ENCODE measurements around the gene ZMIZ1. TPM values are rescaled to one million over a fixed set of nuclear protein-coding genes. Genes with fewer than 3 reads are reported as not detected.

The ZMIZ1 gene
- total RNA-seq, 1 donor from 2014 or later: 84.7 TPM

- no peak for TF ChIP-seq CTCF (IDR thresholded peaks at IDR 0.05)
- H3K4me1 ChIP-seq: no peaks in the 10 kb centered on the region
- DNase-seq (no peak), ATAC-seq (no peak)
- H3K27me3 ChIP-seq: no peaks in the 10 kb centered on the region
- H3K36me3 ChIP-seq: peaks cover 100% of the 10 kb centered on the region
- no peak overlapping the region for H3K4me3 ChIP-seq
- no peak overlapping the region for H3K27ac ChIP-seq
- intact Hi-C loops (cut with DNase I): no loop called here
- no peaks in the 10 kb centered on the region for H3K9me3 ChIP-seq
These were observed 235.1 kb downstream of the ZMIZ1 start for GRCh38 chr10:79303631-79304478.

- Histone ChIP-seq H3K9me3 (no peaks in the 10 kb centered on the region), H3K27me3 (no peaks in the 10 kb centered on the region), H3K36me3 (peaks cover 100% of the 10 kb centered on the region), H3K4me3 (no peak overlapping the region), H3K27ac (no peak overlapping the region), H3K4me1 (no peaks in the 10 kb centered on the region)
- no peak for TF ChIP-seq CTCF (IDR thresholded peaks at IDR 0.05)
- ATAC-seq: no peak
- intact Hi-C loops (cut with DNase I): no loop called here
- DNase-seq: no peak
These were observed 235.8 kb downstream of the ZMIZ1 start for GRCh38 chr10:79304479-79305087.

GRCh38 chr10:79305515-79305914 is 236.7 kb downstream of the ZMIZ1 start:
- intact Hi-C loops (cut with DNase I): no loop called here
- no peak for TF ChIP-seq CTCF (IDR thresholded peaks at IDR 0.05)
- no peak overlapping the region for H3K27ac ChIP-seq
- no peaks in the 10 kb centered on the region for H3K27me3 ChIP-seq
- H3K4me1 ChIP-seq: no peaks in the 10 kb centered on the region
- ATAC-seq: no peak
- no peak for DNase-seq
- H3K9me3 ChIP-seq: no peaks in the 10 kb centered on the region
- peaks cover 100% of the 10 kb centered on the region for H3K36me3 ChIP-seq
- no peak overlapping the region for H3K4me3 ChIP-seq

GRCh38 chr10:79305988-79306387 is 237.2 kb downstream of the ZMIZ1 start:
- ATAC-seq: no peak
- Histone ChIP-seq H3K36me3 (peaks cover 100% of the 10 kb centered on the region), H3K9me3 (no peaks in the 10 kb centered on the region), H3K27ac (no peak overlapping the region), H3K27me3 (no peaks in the 10 kb centered on the region), H3K4me1 (no peaks in the 10 kb centered on the region), H3K4me3 (no peak overlapping the region)
- intact Hi-C loops (cut with DNase I): no loop called here
- DNase-seq: no peak
- TF ChIP-seq CTCF (IDR thresholded peaks at IDR 0.05): no peak

- no peaks in the 10 kb centered on the region for H3K4me1 ChIP-seq
These were observed 238.0 kb downstream of the ZMIZ1 start for GRCh38 chr10:79306644-79307220.

More at GRCh38 chr10:79306644-79307220, 238.0 kb downstream of the ZMIZ1 start:
- no peak for TF ChIP-seq CTCF (IDR thresholded peaks at IDR 0.05)
- intact Hi-C loops (cut with DNase I): no loop called here
- no peak for DNase-seq
- no peaks in the 10 kb centered on the region for H3K27me3 ChIP-seq
- H3K27ac ChIP-seq: no peak overlapping the region
- no peak overlapping the region for H3K4me3 ChIP-seq
- H3K9me3 ChIP-seq: no peaks in the 10 kb centered on the region
- ATAC-seq: no peak
- H3K36me3 ChIP-seq: peaks cover 94% of the 10 kb centered on the region
